ENCODE results near the gene THUMPD1. TPM values are rescaled to one million over a fixed set of nuclear protein-coding genes. Genes with fewer than 3 reads are reported as not detected.

The THUMPD1 gene
- total and polyA plus RNA-seq, 10 of the 15 experiments (the other 5 are each of a cell fraction or from before 2014, with no cell fraction given): 21.5 to 49.5 (median 36.9) TPM

- ATAC-seq (no peak), DNase-seq (ENCODE audit: low read depth, low spot score) (no peak), FAIRE-seq (no peak)
- Histone ChIP-seq H3K27me3 (replicated peaks in 1 of 2; ENCODE audit: control insufficient read depth in 2 of 2, insufficient read depth in 2 of 2, low read length in 1 of 2) (no peaks in the 10 kb centered on the region), H3K4me2 (ENCODE audit: control insufficient read depth, insufficient read depth) (no peak overlapping the region), H3K9me3 (replicated peaks; ENCODE audit: control insufficient read depth, insufficient read depth, low read length) (no peaks in the 10 kb centered on the region), H3K27ac (ENCODE audit: control insufficient read depth, insufficient read depth) (no peak overlapping the region), H4K20me1 (ENCODE audit: control insufficient read depth, insufficient read depth) (no peaks in the 10 kb centered on the region), H2AFZ (ENCODE audit: control insufficient read depth, low read depth, low read length) (no peak overlapping the region), H3K4me1 (ENCODE audit: control insufficient read depth, insufficient read depth, low read length) (no peaks in the 10 kb centered on the region), H3K79me2 (ENCODE audit: control insufficient read depth, insufficient read depth, low read length) (no peaks in the 10 kb centered on the region), H3K36me3 (ENCODE audit: control insufficient read depth in 2 of 2, insufficient read depth in 2 of 2, low read length in 1 of 2) (no peaks in the 10 kb centered on the region), H3K9ac (ENCODE audit: control insufficient read depth, insufficient read depth, low read length) (no peak overlapping the region), H3K4me3 (no peak overlapping the region)
- ChIA-PET POLR2A (interaction anchor here (0.6 kb wide), 2 partner anchors 11 kb away, joined by 3 to 5 read pairs; no protein-coding TSS in a partner anchor), CTCF (interaction anchor here (0.6 to 5.3 kb wide), 15 partner anchors 9 to 1894 kb away, joined by 3 to 44 read pairs (median 3); partner anchors contain the start of genes ACSM3 and THUMPD1), RAD21 (ENCODE audit: unreplicated experiment) (interaction anchor here (0.6 to 0.8 kb wide), 3 partner anchors 74 to 301 kb away, joined by 3 to 4 read pairs (median 3); partner anchors contain the start of gene LYRM1), SMC1A (ENCODE audit: uncharacterized antibody, unreplicated experiment) (interaction anchor here (0.7 to 1.9 kb wide), 5 partner anchors 9 to 33 kb away, joined by 3 to 4 read pairs (median 4); partner anchors contain the start of genes ERI2 and REXO5)
- BruUV-seq (replicated peaks): no TSS peak
- intact Hi-C loops (cut with micrococcal nuclease; ENCODE audit: unreplicated experiment): no loop called here
- 72% methylated on average over 3 of the region's 3 CpGs for WGBS (ENCODE audit: insufficient coverage, insufficient replicate concordance, low lambda C conversion rate, missing lambda C conversion rate)
- in situ Hi-C loops (cut with MboI): no loop called here
- TF ChIP-seq PKNOX1 (IDR thresholded peaks at IDR 0.05) (no peak), MTA3 (IDR thresholded peaks at IDR 0.05; ENCODE audit: borderline replicate concordance, low read length) (no peak), GATAD2B (conservative IDR thresholded peaks at IDR 0.05; ENCODE audit: low read depth) (no peak), PBX3 (IDR thresholded peaks at IDR 0.05; ENCODE audit: insufficient replicate concordance, low read depth, low read length) (no peak), HCFC1 (IDR thresholded peaks at IDR 0.05; ENCODE audit: low read length) (no peak), E2F8 (IDR thresholded peaks at IDR 0.05; ENCODE audit: low read depth, partially characterized antibody) (no peak), SUZ12 (IDR thresholded peaks at IDR 0.05; ENCODE audit: unreplicated experiment) (no peak), SUPT20H (IDR thresholded peaks at IDR 0.05; ENCODE audit: borderline replicate concordance, control insufficient read depth, low read depth, low read length) (no peak), HSF1 (IDR thresholded peaks at IDR 0.05; ENCODE audit: low read depth, low read length) (no peak), WRNIP1 (IDR thresholded peaks at IDR 0.05; ENCODE audit: borderline replicate concordance, low read depth, low read length) (no peak), RAD51 (IDR thresholded peaks at IDR 0.05) (no peak), ZBTB4 (CRISPR knock-in tag; IDR thresholded peaks at IDR 0.05) (no peak), ZSCAN29 (IDR thresholded peaks at IDR 0.05) (no peak)
These were observed 32.1 kb upstream of the THUMPD1 start for GRCh38 chr16:20773679-20774078.

Data from GM12878 (cell line).